WTC11 (cell line): ENCODE results near the gene GNAS-AS1.

Experiments
- CTCF ChIP-seq: fragments of 200-600 bp; IDR thresholded peaks from 2 replicates; pipeline ENCODE4 v1.8.0; 2022; ENCODE audit warnings: antibody characterized with exemption
- NR3C1 ChIP-seq: sonication (generic); formaldehyde crosslinking; conservative IDR thresholded peaks from 2 replicates; pipeline ENCODE4 v1.8.1; 2023; ENCODE audit warnings: low read depth, mild to moderate bottlenecking, missing genetic modification reagents
- SMAD3 ChIP-seq: sonication (generic); formaldehyde crosslinking; IDR thresholded peaks from 2 replicates; pipeline ENCODE4 v1.8.0; 2022; ENCODE audit warnings: missing genetic modification reagents, mild to moderate bottlenecking, borderline replicate concordance
- SP1 ChIP-seq: sonication (generic); formaldehyde crosslinking; conservative IDR thresholded peaks from 2 replicates; pipeline ENCODE4 v1.8.1; 2022; ENCODE audit warnings: missing genetic modification reagents
- TEAD1 ChIP-seq: sonication (generic); formaldehyde crosslinking; IDR thresholded peaks from 2 replicates; pipeline ENCODE4 v1.8.0; 2022; ENCODE audit warnings: mild to moderate bottlenecking, missing genetic modification reagents
- TEAD4 ChIP-seq: sonication (generic); formaldehyde crosslinking; IDR thresholded peaks from 2 replicates; pipeline ENCODE4 v1.8.0; 2022; ENCODE audit warnings: mild to moderate bottlenecking, missing genetic modification reagents

GRCh38 chr20:58816957-58817651, 33.6 kb downstream of the GNAS-AS1 start:
- TF ChIP-seq SMAD3 (CRISPR knock-in tag) (no peak), CTCF (no peak), TEAD1 (no peak), TEAD4 (CRISPR knock-in tag) (no peak), SP1 (CRISPR knock-in tag) (no peak), NR3C1 (CRISPR knock-in tag) (no peak)
